Cardiac fibroblast (primary cell): Measurements from ENCODE around the gene ZMYND8.
A peak's percentile ranks its signal among the peaks of the same experiment; 100 is the strongest.

Source experiments
- DNase-seq, 2 donors: peaks; one replicate each; pipeline versions ENCODE4 v3.0.0 to v3.0.0-alpha.2; 2010; ENCODE audit warnings: low read depth in 2 of 2
- H3K4me3 ChIP-seq, 2 donors: replicated peaks in 1 of 2; 1 replicate in 1 of 2; 2 replicates in 1 of 2; pipeline ENCODE4 v1.5.1; 2011; ENCODE audit warnings: low read depth in 2 of 2, low read length in 2 of 2, mild to moderate bottlenecking in 2 of 2, moderate library complexity in 1 of 2
- TF ChIP-seq, protein P1 (sequence below): IDR thresholded peaks from one replicate; pipeline ENCODE4 v1.5.1; 2011; ENCODE audit warnings: low read depth, mild to moderate bottlenecking, low read length, inconsistent platforms

The ZMYND8 gene

DNA sequence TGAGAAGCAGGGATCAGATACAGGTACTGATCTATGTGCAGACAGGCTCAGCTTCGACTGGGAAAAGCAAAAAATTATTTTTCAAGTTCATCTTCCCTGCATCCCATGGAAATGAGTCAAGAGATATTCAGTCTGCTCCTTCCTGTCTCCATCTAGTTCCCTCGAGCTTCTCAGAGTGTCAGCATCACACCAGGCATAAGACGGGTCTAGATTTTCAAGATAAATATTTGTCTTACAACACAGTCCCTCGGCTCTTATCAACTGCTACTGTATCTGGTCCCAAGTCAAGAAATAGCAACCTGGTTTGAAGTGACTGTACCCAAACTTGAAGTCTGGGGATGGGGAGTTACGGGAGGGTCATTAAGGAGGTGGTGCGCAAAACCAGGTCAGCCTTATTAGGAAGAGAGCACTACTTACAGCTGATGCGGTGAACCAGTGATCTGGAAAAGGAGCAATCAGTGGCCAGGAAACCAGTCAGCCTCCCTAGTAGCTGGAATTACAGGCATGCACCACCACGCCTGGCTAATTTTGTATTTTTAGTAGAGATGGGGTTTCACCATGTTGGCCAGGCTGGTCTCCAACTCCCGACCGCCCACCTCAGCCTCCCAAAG lies 29.7 kb downstream of the ZMYND8 start:
- H3K4me3 ChIP-seq, result no peak overlapping the region
- TF ChIP-seq, protein P1, sequence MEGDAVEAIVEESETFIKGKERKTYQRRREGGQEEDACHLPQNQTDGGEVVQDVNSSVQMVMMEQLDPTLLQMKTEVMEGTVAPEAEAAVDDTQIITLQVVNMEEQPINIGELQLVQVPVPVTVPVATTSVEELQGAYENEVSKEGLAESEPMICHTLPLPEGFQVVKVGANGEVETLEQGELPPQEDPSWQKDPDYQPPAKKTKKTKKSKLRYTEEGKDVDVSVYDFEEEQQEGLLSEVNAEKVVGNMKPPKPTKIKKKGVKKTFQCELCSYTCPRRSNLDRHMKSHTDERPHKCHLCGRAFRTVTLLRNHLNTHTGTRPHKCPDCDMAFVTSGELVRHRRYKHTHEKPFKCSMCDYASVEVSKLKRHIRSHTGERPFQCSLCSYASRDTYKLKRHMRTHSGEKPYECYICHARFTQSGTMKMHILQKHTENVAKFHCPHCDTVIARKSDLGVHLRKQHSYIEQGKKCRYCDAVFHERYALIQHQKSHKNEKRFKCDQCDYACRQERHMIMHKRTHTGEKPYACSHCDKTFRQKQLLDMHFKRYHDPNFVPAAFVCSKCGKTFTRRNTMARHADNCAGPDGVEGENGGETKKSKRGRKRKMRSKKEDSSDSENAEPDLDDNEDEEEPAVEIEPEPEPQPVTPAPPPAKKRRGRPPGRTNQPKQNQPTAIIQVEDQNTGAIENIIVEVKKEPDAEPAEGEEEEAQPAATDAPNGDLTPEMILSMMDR, result no peak
- DNase-seq, result peak; percentile 48 to 74

DNA sequence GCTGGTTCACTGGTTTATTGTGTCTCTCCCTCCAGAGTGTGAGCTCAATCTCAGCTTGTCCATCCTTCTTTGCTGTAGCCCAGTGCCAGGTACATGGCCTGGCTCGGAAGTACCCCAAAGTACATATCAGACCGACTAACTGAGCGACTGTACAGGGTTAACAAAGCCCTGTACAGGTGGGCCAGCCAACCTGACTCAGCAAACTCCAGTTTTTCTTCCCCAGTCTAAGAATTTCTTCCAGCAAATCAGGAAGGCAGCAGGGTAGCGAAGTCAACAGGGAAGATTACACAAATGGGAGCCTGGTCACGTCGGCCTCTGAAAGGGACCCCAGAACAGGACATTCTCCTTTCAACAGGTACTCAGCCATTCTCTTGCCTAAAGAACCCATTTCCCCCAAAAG lies 31.3 kb downstream of the ZMYND8 start:
- DNase-seq, result no peak
- TF ChIP-seq, protein P1, result no peak
- H3K4me3 ChIP-seq, result no peak overlapping the region

DNA sequence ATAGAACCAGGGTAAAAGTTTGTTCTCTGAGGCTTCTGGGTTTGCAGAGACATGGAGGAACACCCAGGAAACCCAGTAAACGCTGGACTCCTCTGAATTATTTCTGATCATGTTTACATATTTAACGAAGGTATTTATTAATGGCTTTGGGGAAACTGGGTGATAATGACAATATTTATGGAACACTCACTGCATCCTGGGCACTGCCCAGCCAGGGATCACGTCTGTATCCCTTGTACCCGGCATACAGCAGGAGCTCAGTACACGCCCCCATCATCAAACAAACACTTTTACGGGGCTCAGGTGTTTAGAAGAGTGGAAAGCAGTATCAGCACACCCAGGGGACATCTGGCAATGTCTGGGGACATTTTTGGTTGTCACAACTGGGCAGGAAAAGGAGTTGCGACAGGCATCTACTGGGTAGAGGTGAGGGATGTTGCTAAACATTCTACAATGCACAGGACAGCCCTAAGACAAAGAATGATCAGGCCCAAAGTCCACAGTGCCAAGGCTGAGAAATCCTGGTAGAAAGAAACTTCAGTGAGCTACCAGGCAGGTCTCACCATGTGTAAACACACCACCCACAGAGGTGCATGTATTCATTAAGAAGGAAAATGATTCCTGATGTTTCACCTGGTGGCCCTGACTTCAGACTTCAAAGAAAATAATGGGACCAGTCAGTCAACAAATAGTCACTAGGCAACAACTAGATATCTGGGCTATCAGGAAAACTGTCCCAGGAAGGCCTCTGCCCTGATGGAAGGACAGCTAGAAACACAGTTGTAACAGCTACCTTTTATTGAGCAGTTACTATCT lies 35.3 kb downstream of the ZMYND8 start:
- no peak for DNase-seq
- TF ChIP-seq, protein P1, result no peak
- no peak overlapping the region for H3K4me3 ChIP-seq

DNA sequence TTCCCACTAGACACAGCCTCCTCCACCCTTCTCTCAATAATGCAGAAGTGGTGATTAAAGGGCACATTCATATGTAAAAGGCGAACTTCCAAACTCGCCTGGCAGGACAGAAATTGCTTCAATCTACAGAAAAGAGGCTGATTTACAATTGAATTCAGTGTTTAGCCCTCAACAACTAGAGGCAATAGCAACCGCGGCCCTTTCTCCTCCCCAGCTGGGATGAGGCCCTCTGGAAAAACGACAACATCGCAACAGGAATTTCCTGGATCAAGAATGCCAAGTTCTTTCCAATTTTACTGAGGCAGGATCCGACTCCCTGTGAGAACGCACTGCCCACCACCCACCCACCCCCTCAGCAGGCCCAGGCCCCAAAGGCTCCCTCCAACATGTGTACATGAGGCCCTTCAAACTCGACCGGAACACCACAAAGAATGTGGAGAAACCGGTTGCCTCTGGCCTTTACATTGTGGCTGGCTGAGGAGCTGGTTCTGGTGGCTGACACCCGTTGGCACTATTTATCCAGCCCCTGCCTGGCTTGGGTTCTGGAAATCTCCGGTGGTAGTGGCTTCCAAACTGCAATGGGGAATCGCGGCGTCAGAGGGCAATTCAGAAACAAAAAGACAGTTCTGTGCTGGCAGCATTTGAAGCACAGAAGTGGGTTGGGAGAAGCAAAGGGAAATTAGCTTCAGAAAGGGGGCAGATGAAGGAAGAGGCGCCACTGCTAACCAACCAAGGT lies 36.8 kb downstream of the ZMYND8 start:
- peak overlapping the region in 1 of 2 donors; percentile 45 for H3K4me3 ChIP-seq
- peak; percentile 57 to 96 for DNase-seq
- TF ChIP-seq, protein P1, result no peak

DNA sequence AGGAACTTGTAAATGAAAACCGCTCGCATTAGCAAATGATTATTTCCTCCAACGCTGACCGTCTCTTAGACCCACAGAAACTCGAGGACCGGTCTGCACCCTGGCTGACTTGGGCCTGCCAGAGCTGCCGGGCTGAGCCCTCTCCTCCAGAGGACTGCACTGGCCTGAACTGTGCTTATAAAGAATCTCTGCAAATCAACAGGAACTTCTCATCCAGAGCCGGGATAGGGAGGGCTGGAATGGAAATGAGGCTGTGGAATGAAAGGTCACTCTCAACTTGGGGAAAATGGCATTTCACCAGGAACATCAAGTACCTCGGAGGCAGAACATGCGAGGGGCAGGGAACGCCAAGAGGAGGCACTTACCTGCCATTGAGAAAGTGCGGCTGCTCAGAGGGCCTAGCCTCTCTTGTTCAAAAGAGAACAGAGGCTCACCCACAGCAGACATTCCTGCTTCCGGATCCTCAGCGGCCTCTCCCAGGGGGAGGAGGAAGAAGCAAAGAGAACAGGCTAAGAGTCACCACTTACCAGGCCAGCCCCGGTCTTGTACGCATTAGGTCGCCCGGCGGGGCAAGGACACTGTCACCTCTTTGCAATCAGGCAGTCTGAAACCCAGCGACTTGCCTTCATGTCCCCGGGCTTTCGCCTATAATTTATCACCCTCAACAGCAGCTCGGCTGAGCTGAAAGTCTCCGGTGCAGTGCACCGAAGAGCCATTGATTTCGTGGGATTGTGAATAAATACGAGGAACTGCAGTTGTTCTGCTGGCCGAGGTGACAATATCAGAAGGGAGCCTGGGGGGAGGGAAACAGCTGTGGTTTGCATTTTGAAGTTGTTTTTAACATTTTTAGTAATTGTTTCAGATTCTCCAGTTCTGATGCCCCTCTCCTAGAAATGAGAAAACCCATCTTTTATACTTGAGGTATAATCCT lies 37.6 kb downstream of the ZMYND8 start:
- peak; percentile 80 to 92 for DNase-seq
- peak overlapping the region; percentile 19 to 45 for H3K4me3 ChIP-seq
- TF ChIP-seq, protein P1, result no peak

DNA sequence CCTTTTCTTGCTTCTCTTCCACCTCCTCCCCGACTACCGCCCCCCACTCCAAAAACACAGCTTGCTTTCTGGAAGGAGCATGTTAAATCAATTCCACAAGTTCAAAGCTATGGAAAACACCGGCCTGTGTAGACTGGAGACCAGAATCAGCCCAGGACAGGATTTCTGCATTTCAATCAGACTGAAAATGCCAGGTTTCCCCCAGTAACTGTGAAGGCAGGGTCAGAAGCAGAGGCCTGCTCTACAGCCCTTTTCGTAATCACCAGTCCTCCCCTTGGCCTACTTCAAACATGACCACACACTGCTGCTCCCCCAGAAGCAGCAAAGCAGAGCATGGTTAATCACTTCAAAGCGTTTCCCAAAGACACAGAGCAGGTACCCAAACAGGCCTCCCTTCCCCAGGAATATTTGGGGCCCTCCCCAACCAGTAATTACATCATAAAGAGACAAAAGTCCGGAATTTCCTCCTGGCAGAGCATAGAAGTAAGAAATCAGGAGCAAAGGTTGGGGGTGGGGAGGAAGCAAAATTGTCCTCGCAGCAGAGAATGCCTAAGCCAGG lies 38.4 kb downstream of the ZMYND8 start:
- peak overlapping the region in 1 of 2 donors; percentile 45 for H3K4me3 ChIP-seq
- TF ChIP-seq, protein P1, result no peak
- peak; percentile 88 to 95 for DNase-seq
